22Rv1 (cell line): ENCODE data around the gene CSRP1.

Experiments
- ZFX ChIP-seq: fragments of 450-650 bp; IDR thresholded peaks from 2 replicates; pipeline ENCODE4 v1.6.1; 2017; ENCODE audit warnings: antibody characterized with exemption, borderline replicate concordance
- TF ChIP-seq, protein P1 (sequence below): fragments of 450-650 bp; IDR thresholded peaks from 2 replicates; pipeline ENCODE4 v1.5.1; 2017; ENCODE audit warnings: mild to moderate bottlenecking

DNA sequence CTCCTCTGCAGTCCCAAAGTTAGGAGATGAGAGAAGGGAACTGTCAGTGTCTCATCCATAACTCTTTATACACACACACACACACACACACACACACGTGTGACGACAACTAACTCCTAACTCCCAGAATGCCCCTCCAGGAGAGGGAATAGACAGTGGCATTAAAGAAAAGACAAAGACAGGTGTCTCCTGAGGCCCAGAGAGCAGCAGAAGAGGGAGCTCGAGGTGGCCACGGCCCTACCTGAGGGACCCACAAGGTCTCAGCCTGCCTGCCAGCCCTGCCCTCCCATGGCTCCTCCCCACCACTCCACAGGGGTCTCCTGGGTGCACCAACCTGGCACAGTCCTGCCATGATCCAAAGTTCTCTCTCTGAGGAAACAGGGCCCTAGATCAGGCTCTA, 36.3 kb downstream of the CSRP1 start:
- TF ChIP-seq, protein P1, sequence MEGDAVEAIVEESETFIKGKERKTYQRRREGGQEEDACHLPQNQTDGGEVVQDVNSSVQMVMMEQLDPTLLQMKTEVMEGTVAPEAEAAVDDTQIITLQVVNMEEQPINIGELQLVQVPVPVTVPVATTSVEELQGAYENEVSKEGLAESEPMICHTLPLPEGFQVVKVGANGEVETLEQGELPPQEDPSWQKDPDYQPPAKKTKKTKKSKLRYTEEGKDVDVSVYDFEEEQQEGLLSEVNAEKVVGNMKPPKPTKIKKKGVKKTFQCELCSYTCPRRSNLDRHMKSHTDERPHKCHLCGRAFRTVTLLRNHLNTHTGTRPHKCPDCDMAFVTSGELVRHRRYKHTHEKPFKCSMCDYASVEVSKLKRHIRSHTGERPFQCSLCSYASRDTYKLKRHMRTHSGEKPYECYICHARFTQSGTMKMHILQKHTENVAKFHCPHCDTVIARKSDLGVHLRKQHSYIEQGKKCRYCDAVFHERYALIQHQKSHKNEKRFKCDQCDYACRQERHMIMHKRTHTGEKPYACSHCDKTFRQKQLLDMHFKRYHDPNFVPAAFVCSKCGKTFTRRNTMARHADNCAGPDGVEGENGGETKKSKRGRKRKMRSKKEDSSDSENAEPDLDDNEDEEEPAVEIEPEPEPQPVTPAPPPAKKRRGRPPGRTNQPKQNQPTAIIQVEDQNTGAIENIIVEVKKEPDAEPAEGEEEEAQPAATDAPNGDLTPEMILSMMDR: no peak
- no peak for TF ChIP-seq ZFX
